ENCODE results near the gene AMPD3.
A peak's percentile ranks its signal among the peaks of the same experiment; 100 is the strongest.
"Not testable (repeated sequence)": the region's sequence is repeated elsewhere in the genome, so short reads cannot be mapped to it uniquely, and the experiment has no call there.

The AMPD3 gene

DNA sequence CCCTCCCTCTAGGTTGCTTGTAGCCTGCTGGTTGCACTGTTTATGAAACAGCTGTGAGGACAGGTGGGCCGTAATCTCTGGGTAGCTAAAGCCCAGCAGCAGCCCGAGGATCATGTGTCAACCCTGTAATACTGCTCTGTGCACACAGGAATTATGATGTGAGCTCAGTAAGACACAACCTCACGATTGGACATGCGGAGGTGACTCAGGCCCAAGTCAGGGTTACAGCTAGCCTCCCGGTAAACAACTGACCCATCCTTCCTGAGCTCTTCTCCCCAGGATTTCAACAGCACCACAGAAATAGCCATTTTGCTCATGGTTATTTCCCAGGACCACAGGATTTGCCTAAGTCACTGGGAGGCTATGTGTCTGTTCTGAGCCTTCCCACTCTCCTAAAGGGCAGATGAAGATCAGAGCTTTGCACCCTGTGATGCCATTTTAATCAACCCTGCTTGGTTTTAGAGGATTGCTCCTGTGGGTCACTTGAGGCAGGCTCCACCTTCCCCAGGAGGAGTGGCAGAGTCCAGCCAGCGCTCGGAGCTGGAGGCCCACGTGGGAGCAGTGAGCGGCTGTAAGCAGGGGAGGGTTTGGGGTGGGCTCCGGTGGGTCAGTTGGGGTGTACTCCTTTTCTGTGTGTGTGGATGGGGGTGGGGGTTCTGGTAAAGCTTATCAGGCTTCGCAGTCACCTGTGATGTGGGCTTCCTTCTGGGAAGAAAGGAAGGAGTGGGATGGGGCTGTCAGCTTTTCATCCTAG is at the start of gene AMPD3:
Gene AMPD3, plus strand, starts transcription at position 387 of the 754 bp plus-strand sequence. CDS start 6,256 bp downstream, outside the sequence.
- DNase-seq (ENCODE audit: low spot score): no peak

GRCh38 chr11:10405865-10406592 is 49.0 kb upstream of the AMPD3 start:
- DNase-seq (ENCODE audit: low spot score): peak; percentile 88

DNA sequence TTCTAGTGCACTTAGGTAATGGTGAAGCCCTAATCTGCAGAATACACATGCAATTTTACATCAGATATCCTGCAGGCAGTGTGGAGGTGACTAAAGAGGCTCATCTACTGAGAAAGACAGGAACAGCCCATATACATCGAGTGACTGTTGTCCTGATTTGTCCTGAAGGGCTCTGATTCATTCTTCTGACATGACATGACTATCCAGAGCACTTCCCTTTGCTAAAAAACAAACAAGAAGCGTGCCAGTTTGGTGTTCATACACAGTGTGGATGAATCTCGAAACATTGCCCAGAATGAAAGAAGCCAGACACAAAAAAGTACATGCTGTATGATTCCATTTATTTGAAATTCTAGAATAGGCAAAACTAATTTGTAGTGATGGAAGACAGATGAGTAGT is 48.0 kb upstream of the AMPD3 start:
- DNase-seq (ENCODE audit: low spot score): peak; percentile 56

DNA sequence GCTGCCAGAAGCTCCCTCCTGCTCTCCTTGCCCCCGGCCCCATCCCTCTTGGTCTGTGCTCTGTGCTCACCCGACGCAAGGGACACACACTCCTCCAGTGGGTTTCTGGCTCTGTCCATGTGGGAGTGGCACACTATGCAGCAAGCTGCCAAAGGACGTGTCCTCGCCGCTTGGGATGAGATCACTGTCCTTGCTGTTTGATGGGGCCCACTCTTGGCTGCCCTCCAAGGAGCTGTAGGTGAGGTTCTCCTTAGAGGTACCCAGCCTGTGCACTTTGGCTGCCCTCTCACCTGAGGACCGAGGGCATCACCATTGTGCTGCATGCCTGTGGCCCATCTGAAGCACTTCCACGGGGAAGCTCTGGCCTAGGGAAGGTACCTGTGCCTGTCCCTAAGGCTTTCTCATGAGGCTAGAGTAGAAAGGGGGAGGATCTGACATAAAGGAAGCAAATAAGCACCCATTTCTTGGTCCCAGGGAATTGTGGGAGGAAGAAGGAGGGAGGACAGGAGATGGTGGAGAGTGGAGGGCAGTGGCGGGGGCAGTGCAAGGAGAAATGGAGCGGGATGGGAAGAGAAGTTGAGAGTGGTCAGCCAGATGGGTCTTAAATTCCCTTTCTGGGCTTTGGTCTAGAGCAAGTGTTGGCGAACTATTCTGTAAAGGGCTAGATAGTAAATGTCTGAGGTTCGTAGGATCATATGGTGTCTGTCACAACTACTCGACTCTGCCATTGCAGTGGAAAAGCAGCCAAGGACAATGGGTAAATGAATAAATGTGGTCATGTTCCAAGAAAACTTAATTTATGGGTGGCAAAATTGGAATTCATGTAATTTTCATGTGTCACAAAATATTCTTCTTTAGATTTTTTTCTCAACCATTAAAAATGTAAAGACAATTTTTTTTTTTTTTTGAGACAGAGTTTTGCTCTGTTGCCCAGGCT is 47.0 kb upstream of the AMPD3 start:
- DNase-seq (ENCODE audit: low spot score): peak; percentile 25

GRCh38 chr11:10409207-10409661 is 45.8 kb upstream of the AMPD3 start:
- DNase-seq (ENCODE audit: low spot score): no peak

GRCh38 chr11:10410106-10410843 is 44.8 kb upstream of the AMPD3 start:
- DNase-seq (ENCODE audit: low spot score): no peak

GRCh38 chr11:10410844-10411200 is 44.2 kb upstream of the AMPD3 start:
- DNase-seq (ENCODE audit: low spot score): no peak

DNA sequence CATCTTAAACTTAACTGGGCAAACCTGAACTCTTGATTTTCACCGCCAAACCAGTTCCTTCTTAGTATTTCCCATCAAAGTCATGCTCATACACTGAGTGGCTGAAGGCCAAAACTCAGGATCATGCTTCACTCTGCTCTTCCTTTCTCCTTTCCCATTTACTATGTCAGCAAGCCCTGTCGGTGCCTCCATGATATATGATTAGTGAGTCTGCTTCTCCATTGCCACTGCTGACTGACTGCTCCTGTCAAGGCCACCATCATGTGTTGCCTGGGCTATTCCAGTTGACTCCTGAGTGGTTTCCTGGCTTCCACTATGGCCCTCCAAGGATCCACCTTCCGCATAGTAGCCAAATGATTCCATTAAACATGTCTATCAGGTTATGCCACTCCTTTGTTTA is 42.8 kb upstream of the AMPD3 start:
- DNase-seq (ENCODE audit: low spot score): no peak

DNA sequence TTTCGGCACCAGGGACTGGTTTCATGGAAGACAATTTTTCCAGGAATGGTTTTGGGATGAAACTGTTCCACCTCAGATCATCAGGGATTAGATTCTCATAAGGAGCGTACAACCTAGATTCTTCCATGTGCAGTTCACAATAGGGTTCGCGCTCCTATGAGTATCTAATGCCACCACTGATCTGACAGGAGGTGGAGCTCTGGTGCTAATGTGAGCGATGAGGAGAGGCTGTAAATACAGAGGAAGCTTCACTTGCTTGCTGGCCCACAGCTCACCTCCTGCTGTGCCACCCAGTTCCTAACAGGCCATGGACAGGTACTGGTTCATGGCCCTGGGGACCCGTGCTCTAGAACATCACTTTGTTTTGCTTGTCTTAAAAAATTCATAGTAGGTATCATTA is 41.8 kb upstream of the AMPD3 start:
- no peak for DNase-seq (ENCODE audit: low spot score)

- DNase-seq (ENCODE audit: low spot score): no peak
Observed at GRCh38 chr11:10414181-10414580, 40.9 kb upstream of the AMPD3 start.

GRCh38 chr11:10414659-10415058 is 40.4 kb upstream of the AMPD3 start:
- DNase-seq (ENCODE audit: low spot score): no peak

- DNase-seq (ENCODE audit: low spot score): no peak
Observed at GRCh38 chr11:10415817-10416392, 39.2 kb upstream of the AMPD3 start.

DNA sequence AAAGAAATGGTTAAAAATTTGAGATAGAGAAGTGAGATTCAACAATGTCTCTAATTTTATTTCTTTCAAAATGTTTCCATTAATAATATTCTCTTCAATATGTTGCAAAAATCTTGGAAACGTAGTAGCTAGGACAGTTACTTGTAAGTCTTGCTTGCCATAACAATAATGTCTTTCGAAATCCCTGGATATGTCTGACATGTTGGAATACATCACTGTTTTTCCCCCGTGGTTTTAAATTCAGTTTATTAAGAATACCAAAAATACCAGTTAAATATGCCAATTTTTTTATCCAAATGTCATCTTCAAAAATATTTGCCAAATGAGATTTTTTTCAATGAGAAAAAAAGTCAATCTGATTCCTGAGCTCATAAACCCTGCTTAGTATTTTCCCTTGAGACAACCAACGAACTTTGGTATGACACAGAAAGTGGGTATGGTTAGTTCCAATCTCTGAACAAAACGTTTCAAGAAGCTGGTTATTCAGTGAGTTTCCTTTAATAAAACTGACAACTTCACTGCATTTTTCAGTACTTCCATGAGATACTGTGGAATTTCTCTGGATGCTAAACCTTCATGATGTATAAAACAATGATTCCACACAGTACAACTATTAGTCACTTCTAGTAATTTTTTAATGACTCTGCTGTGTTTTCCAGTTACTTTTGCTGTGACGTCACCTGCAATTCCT is 36.7 kb upstream of the AMPD3 start:
- no peak for DNase-seq (ENCODE audit: low spot score)

GRCh38 chr11:10418950-10419310 is 36.1 kb upstream of the AMPD3 start:
- no peak for DNase-seq (ENCODE audit: low spot score)

DNA sequence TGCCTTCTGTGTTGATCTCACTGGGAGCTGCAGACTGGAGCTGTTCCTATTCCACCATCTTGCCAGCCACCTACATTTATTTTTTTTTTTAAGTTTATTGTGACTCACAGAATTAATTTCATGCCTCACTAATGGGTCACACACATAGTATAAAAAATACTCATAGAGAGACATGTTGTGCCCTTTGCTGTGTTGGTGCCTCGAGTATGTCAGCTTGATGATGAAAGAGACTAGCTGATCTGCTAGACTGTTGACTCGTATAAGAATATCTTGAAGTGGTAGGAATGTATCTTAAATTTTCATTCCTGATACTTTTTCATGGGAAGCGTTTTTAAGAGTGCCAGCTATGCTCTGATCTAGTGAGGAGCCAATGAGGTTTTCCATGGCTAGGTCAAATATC is 28.6 kb upstream of the AMPD3 start:
- DNase-seq (ENCODE audit: low spot score): no peak

GRCh38 chr11:10428453-10428852 is 26.6 kb upstream of the AMPD3 start:
- no peak for DNase-seq (ENCODE audit: low spot score)

DNA sequence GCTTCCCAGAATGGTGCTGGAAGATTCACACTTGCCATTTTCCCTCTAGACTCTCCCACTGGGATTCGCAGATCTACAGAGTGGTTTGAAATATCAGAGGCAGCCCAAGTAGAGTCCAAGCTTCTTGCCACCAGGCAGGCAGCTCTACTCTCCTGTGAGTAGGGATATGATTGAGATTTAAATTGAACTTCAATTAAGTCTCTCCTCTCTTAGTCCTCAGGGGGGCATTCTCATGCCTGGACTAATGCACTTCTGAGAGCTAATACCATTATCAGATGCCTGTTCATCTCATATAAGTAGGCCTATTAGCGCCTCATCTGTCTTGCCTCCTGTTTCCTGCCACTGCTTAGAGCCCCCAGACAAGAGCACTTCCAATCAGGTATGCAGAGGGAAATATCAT is 25.5 kb upstream of the AMPD3 start:
- DNase-seq (ENCODE audit: low spot score): no peak

DNA sequence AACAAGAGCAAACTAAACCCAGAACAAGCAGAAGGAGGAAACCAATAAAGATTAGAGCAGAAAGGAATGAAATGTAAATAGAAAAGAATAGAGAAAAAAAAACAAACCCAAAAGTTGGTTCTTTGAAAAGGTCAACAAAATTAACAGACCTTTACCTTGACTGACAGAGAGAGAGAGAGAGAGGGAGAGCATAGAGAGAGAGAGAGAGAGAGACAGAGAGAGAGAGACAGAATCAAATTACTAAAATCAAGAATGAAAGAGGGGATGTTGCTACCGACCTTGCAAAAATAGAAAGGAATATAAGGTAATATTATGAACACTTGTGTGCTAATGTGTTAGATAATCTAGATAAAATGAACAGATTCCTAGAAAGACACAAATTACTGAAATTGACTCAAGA is 22.6 kb upstream of the AMPD3 start:
- no peak for DNase-seq (ENCODE audit: low spot score)

GRCh38 chr11:10432971-10433370 is 22.1 kb upstream of the AMPD3 start:
- DNase-seq (ENCODE audit: low spot score): no peak

GRCh38 chr11:10436224-10436623 is 18.8 kb upstream of the AMPD3 start:
- no peak for DNase-seq (ENCODE audit: low spot score)

GRCh38 chr11:10436683-10437082 is 18.4 kb upstream of the AMPD3 start:
- DNase-seq (ENCODE audit: low spot score): not testable (repeated sequence)
